ENCODE data around the gene IBA57. TPM values are rescaled to one million over a fixed set of nuclear protein-coding genes. Genes with fewer than 3 reads are reported as not detected.
"Not testable (repeated sequence)": the region's sequence is repeated elsewhere in the genome, so short reads cannot be mapped to it uniquely, and the experiment has no call there.

The IBA57 gene
- total RNA-seq, 1 experiment from 2014 or later, result 3.6 TPM

GRCh38 chr1:228219245-228219961 lies 53.8 kb downstream of the IBA57 start:
- peaks cover 6% of the 10 kb centered on the region; the same call in 1 of the 2 replicates for H3K4me1 ChIP-seq (ENCODE audit: low read length)
- no peak overlapping the region for H3K9ac ChIP-seq (ENCODE audit: low read length)
- no peaks in the 10 kb centered on the region for H3K9me2 ChIP-seq (replicated peaks; ENCODE audit: insufficient read depth, low read length)
- no peaks in the 10 kb centered on the region for H4K20me1 ChIP-seq (ENCODE audit: insufficient read depth, low read depth, low read length)
- no peak overlapping the region for H3K4me2 ChIP-seq (ENCODE audit: low read depth, low read length, poor library complexity, severe bottlenecking)
- no peaks in the 10 kb centered on the region for H3K27me3 ChIP-seq (ENCODE audit: low read length)
- DNase-seq, result no peak
- H3K79me2 ChIP-seq (ENCODE audit: low read length), result no peaks in the 10 kb centered on the region; the same call in 1 of the 2 replicates
- peaks cover 4% of the 10 kb centered on the region; the same call in 1 of the 2 replicates for H3K9me3 ChIP-seq (ENCODE audit: low read length)
- no peak overlapping the region for H3K27ac ChIP-seq (ENCODE audit: low read length)
- H3K36me3 ChIP-seq (ENCODE audit: insufficient read depth, low read length), result peaks cover 6% of the 10 kb centered on the region; the same call in 1 of the 2 replicates
- H3K4me3 ChIP-seq (ENCODE audit: low read length), result no peak overlapping the region
- no peak overlapping the region for H2AFZ ChIP-seq (ENCODE audit: low read length)

GRCh38 chr1:228219962-228220780 lies 54.6 kb downstream of the IBA57 start:
- Histone ChIP-seq H3K27ac (ENCODE audit: low read length) (no peak overlapping the region), H3K9ac (ENCODE audit: low read length) (no peak overlapping the region), H3K79me2 (ENCODE audit: low read length) (no peaks in the 10 kb centered on the region), H3K9me2 (replicated peaks; ENCODE audit: insufficient read depth, low read length) (no peaks in the 10 kb centered on the region), H2AFZ (ENCODE audit: low read length) (no peak overlapping the region), H3K4me2 (ENCODE audit: low read depth, low read length, poor library complexity, severe bottlenecking) (no peak overlapping the region), H3K9me3 (ENCODE audit: low read length) (peaks cover 7% of the 10 kb centered on the region; the same call in 1 of the 2 replicates), H3K4me1 (ENCODE audit: low read length) (peaks cover 6% of the 10 kb centered on the region; the same call in 1 of the 2 replicates), H4K20me1 (ENCODE audit: insufficient read depth, low read depth, low read length) (no peaks in the 10 kb centered on the region), H3K4me3 (ENCODE audit: low read length) (no peak overlapping the region), H3K27me3 (ENCODE audit: low read length) (no peaks in the 10 kb centered on the region), H3K36me3 (ENCODE audit: insufficient read depth, low read length) (peaks cover 14% of the 10 kb centered on the region)
- DNase-seq, result no peak

- H3K4me2 ChIP-seq (ENCODE audit: low read depth, low read length, poor library complexity, severe bottlenecking); H3K9me2 ChIP-seq (replicated peaks; ENCODE audit: insufficient read depth, low read length); DNase-seq; H4K20me1 ChIP-seq (ENCODE audit: insufficient read depth, low read depth, low read length); H3K9ac ChIP-seq (ENCODE audit: low read length); H2AFZ ChIP-seq (ENCODE audit: low read length); H3K27ac ChIP-seq (ENCODE audit: low read length); H3K4me1 ChIP-seq (ENCODE audit: low read length); H3K79me2 ChIP-seq (ENCODE audit: low read length); H3K27me3 ChIP-seq (ENCODE audit: low read length); H3K9me3 ChIP-seq (ENCODE audit: low read length); H3K4me3 ChIP-seq (ENCODE audit: low read length): not testable (repeated sequence)
- peaks cover 18% of the 10 kb centered on the region for H3K36me3 ChIP-seq (ENCODE audit: insufficient read depth, low read length)
Observed at GRCh38 chr1:228221097-228221496, 55.5 kb downstream of the IBA57 start.

GRCh38 chr1:228222548-228222947 lies 56.9 kb downstream of the IBA57 start:
- H3K9ac ChIP-seq (ENCODE audit: low read length), result no peak overlapping the region
- no peaks in the 10 kb centered on the region for H3K9me2 ChIP-seq (replicated peaks; ENCODE audit: insufficient read depth, low read length)
- no peak overlapping the region for H3K4me2 ChIP-seq (ENCODE audit: low read depth, low read length, poor library complexity, severe bottlenecking)
- H3K79me2 ChIP-seq (ENCODE audit: low read length), result no peaks in the 10 kb centered on the region
- H3K27me3 ChIP-seq (ENCODE audit: low read length), result no peaks in the 10 kb centered on the region
- H4K20me1 ChIP-seq (ENCODE audit: insufficient read depth, low read depth, low read length), result no peaks in the 10 kb centered on the region
- peaks cover 18% of the 10 kb centered on the region for H3K36me3 ChIP-seq (ENCODE audit: insufficient read depth, low read length)
- H3K4me3 ChIP-seq (ENCODE audit: low read length), result no peak overlapping the region
- no peak for DNase-seq
- H3K4me1 ChIP-seq (ENCODE audit: low read length), result peaks cover 6% of the 10 kb centered on the region; the same call in 1 of the 2 replicates
- H3K27ac ChIP-seq (ENCODE audit: low read length), result no peak overlapping the region
- H2AFZ ChIP-seq (ENCODE audit: low read length), result no peak overlapping the region
- peaks cover 7% of the 10 kb centered on the region; the same call in 1 of the 2 replicates for H3K9me3 ChIP-seq (ENCODE audit: low read length)

- no peak overlapping the region for H3K27ac ChIP-seq (ENCODE audit: low read length)
- H2AFZ ChIP-seq (ENCODE audit: low read length), result no peak overlapping the region
- no peak overlapping the region for H3K4me2 ChIP-seq (ENCODE audit: low read depth, low read length, poor library complexity, severe bottlenecking)
- no peaks in the 10 kb centered on the region for H3K79me2 ChIP-seq (ENCODE audit: low read length)
- H3K9me3 ChIP-seq (ENCODE audit: low read length), result peaks cover 7% of the 10 kb centered on the region; the same call in 1 of the 2 replicates
- no peaks in the 10 kb centered on the region for H3K27me3 ChIP-seq (ENCODE audit: low read length)
- H3K9me2 ChIP-seq (replicated peaks; ENCODE audit: insufficient read depth, low read length), result no peaks in the 10 kb centered on the region
- H3K9ac ChIP-seq (ENCODE audit: low read length), result no peak overlapping the region
- H3K36me3 ChIP-seq (ENCODE audit: insufficient read depth, low read length), result peaks cover 18% of the 10 kb centered on the region
- H4K20me1 ChIP-seq (ENCODE audit: insufficient read depth, low read depth, low read length), result no peaks in the 10 kb centered on the region
- H3K4me1 ChIP-seq (ENCODE audit: low read length), result peaks cover 6% of the 10 kb centered on the region; the same call in 1 of the 2 replicates
- no peak for DNase-seq
- no peak overlapping the region for H3K4me3 ChIP-seq (ENCODE audit: low read length)
Observed at GRCh38 chr1:228224198-228225164, 58.9 kb downstream of the IBA57 start.

GRCh38 chr1:228225165-228225710 lies 59.6 kb downstream of the IBA57 start:
- peaks cover 18% of the 10 kb centered on the region for H3K36me3 ChIP-seq (ENCODE audit: insufficient read depth, low read length)
- no peak overlapping the region for H3K27ac ChIP-seq (ENCODE audit: low read length)

GRCh38 chr1:228225740-228226139 lies 60.1 kb downstream of the IBA57 start:
- DNase-seq, result no peak
- Histone ChIP-seq H3K36me3 (ENCODE audit: insufficient read depth, low read length) (peaks cover 22% of the 10 kb centered on the region), H3K79me2 (ENCODE audit: low read length) (no peaks in the 10 kb centered on the region), H3K4me2 (ENCODE audit: low read depth, low read length, poor library complexity, severe bottlenecking) (no peak overlapping the region), H3K9me3 (ENCODE audit: low read length) (peaks cover 7% of the 10 kb centered on the region; the same call in 1 of the 2 replicates), H3K9ac (ENCODE audit: low read length) (no peak overlapping the region), H3K4me3 (ENCODE audit: low read length) (no peak overlapping the region), H3K27me3 (ENCODE audit: low read length) (no peaks in the 10 kb centered on the region), H2AFZ (ENCODE audit: low read length) (no peak overlapping the region), H3K27ac (ENCODE audit: low read length) (no peak overlapping the region), H4K20me1 (ENCODE audit: insufficient read depth, low read depth, low read length) (no peaks in the 10 kb centered on the region), H3K9me2 (replicated peaks; ENCODE audit: insufficient read depth, low read length) (no peaks in the 10 kb centered on the region), H3K4me1 (ENCODE audit: low read length) (no peaks in the 10 kb centered on the region)

More at GRCh38 chr1:228225165-228225710, 59.6 kb downstream of the IBA57 start:
- Histone ChIP-seq H3K79me2 (ENCODE audit: low read length) (no peaks in the 10 kb centered on the region), H3K4me2 (ENCODE audit: low read depth, low read length, poor library complexity, severe bottlenecking) (no peak overlapping the region), H2AFZ (ENCODE audit: low read length) (no peak overlapping the region), H3K9me2 (replicated peaks; ENCODE audit: insufficient read depth, low read length) (no peaks in the 10 kb centered on the region), H3K27me3 (ENCODE audit: low read length) (no peaks in the 10 kb centered on the region), H3K9ac (ENCODE audit: low read length) (no peak overlapping the region), H3K4me1 (ENCODE audit: low read length) (no peaks in the 10 kb centered on the region), H4K20me1 (ENCODE audit: insufficient read depth, low read depth, low read length) (no peaks in the 10 kb centered on the region), H3K9me3 (ENCODE audit: low read length) (peaks cover 7% of the 10 kb centered on the region; the same call in 1 of the 2 replicates), H3K4me3 (ENCODE audit: low read length) (no peak overlapping the region)
- DNase-seq, result no peak

Measured in Karpas-422 (cell line).